Stimulated activated CD8-positive, alpha-beta memory T cell treated with anti-CD3 and anti-CD28 coated beads, Interleukin-7, amount 100 ng/mL, for 48 hours (primary cell): ENCODE measurements around the gene TTLL13.
"Not testable (repeated sequence)": the region's sequence is repeated elsewhere in the genome, so short reads cannot be mapped to it uniquely, and the experiment has no call there.

Experiments
- DNase-seq, 2 donors: peaks; one replicate each; pipeline ENCODE4 v3.0.0-alpha.2; 2020; ENCODE audit warnings: low read depth in 1 of 2; ENCODE audit errors: extremely low read depth in 1 of 2

The TTLL13 gene

DNA sequence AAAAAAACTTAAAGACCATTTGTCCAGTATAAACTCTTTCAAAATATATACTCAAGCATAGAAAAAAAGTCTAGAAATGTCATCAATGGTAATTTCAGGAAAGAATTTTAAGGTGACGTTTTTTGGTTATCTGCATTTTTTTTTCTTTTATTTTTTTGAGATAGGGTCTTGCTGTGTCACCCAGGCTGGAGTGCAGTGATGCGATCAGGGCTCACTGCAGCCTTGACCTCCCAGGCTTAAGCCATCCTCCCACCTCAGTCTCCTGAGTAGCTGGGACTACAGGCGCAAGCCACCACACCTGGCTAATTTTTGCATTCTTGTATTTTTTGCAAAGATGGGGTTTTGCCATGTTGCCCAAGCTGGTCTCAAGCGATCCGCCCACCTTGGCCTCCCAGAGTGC lies 31.4 kb downstream of the TTLL13 start:
- DNase-seq = not testable (repeated sequence)

DNA sequence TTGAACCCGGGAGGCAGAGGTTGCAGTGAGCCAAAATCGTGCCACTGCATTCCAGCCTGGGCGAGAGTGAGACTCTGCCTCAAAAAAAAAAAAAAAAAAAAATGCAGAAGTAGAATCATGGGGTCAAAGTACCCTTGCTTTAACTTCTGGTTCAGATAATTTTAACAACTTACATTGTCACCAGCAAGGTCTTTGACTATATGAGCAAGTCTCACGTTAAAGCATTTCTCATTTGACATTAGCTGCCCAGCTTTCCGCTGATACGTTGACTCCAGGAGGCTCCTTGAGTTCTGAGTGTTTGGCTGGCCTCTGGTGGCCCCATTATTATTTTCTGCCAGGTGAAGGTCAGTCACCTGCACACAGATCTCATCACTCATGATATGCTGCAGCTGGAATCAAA lies 32.3 kb downstream of the TTLL13 start:
- not testable (repeated sequence) for DNase-seq

DNA sequence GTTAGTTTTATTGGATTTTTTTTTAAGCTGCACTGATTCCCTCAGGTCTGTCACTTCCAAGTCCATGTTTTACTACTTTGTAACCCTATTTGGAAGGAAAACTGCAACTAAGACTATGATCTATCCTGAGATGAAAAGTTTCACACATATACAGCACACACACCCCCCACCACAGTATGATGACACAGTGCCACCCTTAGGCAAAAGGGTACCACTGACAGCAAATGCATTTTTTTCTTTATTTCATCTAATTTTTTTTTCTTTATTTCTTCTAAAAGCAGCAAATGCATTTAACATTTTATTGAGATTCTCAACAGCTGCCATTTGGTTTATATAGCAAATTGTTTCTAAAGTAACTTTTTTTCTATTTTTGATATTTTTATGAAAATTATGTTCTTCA lies 37.3 kb downstream of the TTLL13 start:
- no peak for DNase-seq

DNA sequence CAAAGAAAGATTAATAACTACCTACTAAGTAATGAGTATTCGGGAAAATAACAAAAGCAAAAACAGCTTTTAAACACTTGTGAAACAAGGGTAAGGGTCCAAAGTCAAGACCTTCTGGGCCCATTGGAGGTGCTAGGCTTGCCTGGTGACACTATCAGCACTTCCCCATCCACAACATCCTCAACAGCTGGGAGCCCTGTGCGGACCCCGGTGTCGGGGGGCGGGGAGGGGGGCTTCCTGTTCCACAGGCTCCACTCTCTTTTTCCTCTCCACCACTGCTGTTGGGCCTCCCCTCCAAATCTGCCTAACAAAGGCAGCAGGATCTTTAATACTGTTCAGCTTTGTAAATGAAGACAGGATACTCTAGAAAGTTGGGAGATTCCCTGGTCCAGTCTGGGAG lies 37.7 kb downstream of the TTLL13 start:
- no peak for DNase-seq

DNA sequence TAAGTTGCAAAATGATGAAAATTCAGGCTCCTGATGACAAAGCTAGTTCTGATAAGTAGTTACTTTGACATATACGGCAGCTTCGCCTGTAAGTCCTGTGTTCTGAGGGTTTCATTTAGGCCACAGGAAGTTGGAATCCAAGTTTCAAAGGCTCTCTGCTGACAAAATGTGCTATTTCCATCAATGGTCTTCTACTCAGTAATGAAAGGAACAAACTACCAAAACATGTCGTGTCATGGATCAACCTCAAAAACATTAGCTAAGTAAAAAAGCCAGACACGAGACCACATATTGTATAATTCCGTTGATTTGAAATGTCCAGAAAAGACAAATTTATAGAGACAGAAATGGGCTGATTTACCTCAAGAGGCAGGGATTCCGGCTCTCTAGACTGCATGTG lies 38.6 kb downstream of the TTLL13 start:
- no peak for DNase-seq

DNA sequence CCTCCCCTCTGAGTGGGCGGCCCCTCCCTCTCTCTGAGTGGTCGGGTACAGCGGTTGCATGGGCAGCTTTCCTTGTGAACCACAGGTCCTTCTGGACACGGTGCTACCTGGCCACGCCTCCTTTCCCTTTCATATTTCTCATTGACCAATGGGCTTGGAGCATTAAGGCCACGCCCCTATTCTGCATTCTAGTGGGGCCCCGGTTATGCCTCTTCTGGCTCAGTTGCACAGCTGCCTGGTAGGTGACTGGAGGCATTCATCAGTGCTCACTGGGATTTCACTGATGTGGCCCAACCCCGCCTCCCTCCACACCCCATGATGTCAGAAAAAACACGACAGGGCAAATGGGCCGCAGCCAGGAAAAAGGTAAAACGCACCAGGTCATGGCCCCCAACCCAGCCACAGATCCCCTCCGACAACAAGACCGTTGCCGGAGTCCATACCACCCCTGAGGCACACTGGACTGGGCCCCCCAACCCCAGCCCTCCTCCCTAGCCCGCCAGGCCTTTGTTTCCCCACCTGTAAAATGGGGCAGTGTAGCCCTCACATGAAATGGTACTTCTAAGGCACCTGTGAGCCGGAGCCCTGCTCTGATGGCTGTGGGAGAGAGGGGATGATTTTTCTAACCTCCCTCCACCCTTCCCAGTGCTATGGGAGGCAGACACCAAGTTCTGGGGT lies 42.5 kb downstream of the TTLL13 start:
- DNase-seq = no peak

DNA sequence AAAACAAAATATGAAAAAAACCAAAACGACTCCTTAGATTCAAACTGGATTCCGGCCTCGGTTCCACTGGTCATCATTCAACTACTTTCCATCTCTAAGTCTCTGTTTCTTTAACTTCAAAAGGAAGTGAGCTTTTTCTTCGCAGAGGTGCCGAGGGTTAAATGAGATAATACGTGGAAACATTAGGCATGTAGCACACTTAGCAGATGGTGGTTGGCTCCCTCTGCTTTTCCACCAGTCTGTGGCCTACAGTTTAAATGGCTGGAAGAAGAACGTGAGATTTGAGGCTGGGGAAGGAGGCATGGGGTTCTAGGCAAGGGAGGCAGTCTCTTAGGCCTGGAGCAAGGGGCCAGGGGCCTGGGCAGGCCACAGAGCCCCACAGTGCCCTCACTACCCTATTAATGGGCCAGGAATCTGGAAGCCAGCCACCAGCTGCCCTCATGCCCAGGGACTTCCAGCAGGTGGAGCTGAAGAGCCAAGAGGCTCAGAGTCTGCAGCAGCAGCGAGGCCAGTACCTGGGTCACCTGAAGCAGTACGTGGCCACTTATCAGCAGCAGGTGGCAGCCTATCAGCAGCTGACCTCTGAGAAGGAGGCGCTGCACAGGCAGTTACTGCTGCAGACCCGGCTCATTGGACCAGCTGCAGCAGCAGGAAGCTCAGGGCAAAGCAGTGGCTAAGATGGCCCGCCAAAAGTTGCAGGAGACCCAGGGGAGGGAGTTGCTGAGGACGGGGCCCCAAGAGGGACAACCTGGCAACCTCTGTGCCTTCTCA lies 43.9 kb downstream of the TTLL13 start:
- DNase-seq = peak; percentile 35 to 55

DNA sequence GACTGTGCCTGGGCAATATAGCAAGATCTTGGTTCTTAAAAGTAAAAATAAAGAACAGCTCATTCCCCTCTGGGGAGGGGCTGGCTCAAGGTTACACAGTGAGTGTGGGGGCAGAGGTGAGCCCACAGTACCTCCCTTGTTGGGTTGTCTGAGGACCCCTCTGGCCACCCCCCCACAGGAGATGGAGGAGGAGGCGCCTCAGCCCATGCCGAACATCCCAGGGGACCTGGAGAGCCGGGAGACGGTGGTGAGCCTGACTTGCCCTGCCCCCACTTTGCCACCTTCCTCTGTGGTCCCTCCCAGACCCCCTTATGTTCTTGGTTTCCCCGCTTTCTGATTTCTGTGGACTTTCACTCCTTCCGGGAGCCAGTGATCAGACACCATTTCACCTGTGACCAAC lies 44.8 kb downstream of the TTLL13 start:
- no peak for DNase-seq

DNA sequence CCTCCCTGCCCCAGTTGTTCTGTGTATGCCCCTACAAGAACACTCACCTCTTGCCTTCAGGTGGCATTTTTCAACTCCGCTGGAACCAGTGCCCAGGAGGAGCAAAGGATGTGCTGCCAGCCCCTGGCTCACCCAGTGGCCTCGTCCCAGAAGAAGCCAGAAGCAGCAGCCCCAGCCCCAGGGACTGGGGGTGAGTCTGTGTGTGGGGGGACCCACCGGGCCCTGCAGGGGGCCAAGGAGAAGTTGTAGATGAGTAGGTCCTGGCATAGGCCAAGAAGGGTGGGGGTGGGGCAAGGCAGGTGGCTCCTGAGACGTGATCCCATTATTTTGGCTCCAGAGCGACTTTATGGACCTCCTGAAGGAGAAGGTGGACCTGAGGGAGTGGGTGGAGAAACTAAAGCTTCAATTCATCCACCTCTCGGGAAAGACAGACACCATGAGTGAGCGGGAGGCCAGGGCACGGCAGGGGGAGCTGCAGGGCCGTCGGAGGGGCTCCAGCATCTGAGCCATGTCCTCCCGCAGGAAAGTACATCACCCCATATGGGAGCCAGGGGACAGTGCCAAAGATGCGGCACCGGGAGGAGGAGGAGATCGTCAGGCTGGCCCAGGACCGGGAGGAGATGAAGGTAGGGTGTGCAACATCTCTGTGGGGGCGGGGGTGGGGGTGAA lies 45.4 kb downstream of the TTLL13 start:
- DNase-seq = no peak

DNA sequence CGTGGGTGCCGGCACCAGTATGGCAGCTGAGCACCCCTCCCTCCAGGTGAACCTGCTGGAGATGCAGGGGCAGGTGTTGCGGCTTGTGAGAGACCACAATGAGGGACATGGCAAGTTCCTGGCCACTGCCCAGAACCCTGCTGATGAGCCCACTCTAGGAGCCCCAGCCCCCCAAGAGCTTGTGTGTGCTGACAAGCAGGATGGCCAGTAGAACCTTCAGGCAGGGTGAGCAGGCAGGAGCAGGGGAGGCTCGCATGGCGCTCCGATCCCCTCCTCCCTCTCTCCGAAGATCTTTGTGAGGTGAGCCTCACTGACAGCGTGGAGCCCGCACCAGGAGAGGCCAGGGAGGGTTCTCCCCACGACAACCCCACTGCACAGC lies 45.9 kb downstream of the TTLL13 start:
- no peak for DNase-seq

DNA sequence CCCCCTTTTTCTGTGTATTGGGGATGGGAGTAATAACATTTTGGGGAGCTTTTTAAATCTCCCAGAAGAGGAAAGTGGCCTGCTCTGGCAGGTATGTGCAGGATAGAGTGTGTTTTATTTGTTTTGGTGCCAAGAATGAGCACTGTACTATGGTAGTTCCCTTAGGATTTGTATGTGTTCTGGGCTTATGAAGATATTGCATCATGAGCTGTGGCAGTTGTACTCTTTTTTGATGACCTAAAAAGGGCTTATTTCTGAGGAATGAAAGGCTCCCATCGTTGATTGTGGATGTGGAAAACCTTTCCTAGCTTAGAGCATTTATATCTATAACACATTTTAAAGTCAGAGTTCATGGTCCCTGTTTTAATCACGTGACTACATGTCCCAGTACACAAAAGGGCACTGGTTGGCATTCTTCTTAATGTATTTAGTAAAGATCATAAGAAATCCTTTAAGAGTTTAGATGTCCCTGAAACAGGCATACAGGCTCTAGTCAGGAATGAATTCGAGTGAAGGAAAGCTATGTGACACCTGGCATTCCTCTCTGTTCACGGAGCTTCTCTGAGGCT lies 47.0 kb downstream of the TTLL13 start:
- not testable (repeated sequence) for DNase-seq

DNA sequence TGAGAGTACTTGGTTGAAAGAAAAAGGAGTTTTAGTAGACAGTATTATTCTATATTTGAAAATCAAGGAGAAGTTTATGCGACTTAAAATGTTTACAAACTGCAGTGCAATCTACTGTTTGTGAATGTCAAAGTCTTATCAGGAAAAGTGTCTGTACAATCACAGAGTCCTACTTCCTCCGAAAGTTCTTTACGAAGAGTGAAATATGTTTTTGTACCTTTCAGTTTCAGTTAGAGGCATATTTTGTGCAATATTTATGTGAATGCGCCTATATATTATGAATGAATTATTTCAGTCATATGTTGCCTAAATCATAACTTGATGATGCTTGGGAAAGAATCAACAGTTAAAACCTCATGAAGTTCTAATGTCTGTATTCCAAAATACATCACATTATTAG lies 47.7 kb downstream of the TTLL13 start:
- DNase-seq = no peak

DNA sequence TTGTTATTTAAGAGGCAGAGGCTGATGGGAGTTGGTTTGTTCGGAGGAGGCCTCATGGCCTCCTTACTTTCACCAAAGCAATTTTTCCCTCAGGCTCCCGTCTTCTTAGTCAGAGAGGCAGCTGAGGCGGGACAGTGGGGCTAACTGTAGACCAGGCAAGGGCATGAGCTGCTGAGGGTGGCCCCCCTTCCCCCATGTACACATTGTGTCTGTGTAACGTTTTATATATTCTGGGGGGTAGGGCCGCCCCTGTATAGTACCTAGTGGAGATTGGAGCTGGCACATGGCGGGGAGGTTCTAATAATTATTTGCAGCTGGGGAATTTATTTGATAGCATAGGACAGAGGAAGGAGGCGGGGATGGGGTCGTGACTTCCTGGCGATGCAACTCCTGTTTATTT lies 51.2 kb downstream of the TTLL13 start:
- DNase-seq = no peak

DNA sequence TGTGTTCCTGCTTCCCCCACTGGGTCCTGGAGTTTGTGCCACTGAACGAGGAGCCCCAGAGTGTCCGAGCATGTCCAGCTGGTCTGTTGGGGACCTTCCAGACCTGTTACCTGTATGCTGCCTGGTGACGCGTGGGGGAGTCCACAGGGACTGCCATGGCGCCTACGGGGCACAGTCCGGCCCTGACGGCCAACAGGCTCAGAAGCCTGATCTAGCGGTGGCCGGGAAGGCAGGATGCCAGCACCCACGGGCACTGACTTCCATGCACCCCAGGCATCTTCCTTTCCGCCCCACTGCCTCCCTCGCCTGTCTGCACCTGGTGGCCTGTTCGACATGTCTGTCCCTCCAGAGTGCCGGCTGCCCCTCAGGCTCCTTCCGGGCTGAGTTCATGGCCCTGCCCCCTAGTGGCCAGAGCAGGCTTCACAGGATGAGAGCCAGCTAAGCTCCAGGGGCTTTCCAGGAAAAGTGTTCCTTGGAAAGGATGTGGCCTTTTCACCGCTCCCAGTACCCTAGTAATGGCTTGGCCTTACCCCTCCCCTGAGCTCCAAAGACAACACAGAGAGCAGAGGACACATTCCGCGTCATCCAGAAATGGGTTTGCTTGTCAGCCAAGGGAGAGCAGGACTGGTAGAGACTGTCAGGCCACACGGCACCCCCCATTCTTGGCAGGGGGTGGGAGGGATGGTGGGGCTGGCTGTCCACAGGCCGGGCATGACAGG lies 51.8 kb downstream of the TTLL13 start:
- peak in 1 of 2 donors; percentile 60 for DNase-seq

DNA sequence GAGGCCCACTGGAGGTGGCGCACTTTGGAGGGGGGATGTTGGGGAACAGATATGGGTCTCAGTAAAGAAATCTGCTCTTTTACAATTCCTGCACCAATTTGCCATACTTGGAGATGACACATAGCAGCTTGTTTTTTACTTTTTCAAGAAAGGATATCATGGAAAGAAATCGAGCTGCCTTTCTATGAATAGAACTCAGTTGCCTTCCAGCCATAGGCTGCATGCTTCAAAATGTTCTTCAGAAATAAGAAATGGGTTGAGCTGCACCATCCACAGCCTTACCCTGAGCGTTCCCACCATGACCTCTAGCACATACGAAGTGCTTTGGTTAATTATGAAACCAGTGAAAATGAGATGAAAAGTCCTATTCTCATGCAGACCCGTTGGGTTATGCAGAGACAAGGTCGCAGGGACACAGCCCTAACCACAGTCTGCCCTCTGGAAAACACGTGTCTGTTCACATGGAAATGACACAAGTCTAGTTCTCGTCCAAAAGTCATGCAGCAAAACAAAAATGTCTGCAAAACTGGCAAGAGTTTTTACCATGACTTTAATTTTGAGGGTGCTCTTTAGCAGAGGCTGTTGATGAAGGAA lies 52.4 kb downstream of the TTLL13 start:
- DNase-seq = no peak

DNA sequence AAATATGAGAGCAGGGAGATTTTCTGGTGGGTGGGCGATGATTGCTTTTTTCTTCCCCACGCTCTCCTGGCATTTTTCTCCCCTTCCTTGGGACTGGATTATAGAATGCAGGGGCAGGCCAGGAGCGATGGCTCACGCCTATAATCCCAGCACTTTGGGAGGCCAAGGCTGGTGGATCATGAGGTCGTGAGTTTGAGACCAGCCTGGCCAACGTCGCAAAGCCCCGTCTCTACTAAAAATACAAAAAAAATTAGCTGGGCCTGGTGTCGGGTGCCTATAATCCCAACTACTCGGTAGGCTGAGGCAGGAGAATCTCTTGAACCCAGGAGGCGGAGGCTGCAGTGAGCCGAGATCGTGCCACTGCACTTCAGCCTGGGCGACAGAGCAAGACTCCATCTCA lies 56.0 kb downstream of the TTLL13 start:
- not testable (repeated sequence) for DNase-seq

DNA sequence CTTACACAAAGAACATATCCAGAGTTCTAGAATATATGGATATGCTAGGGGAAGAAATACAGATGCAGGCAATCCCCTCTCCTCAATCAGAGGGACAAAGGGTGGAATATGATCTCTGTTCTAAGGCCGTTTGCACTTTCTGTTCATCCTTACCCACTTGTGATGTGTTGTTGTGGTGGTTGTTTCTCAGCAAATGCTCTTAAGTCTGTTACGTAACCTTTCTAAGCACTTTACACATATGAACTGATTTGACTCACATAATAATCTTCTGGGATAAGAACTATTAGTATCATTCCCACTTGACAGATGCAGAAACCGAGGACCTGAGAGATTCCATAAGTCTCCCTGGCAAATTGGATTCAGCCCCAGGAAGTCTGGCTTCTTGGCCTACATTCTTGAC lies 56.6 kb downstream of the TTLL13 start:
- DNase-seq = no peak

DNA sequence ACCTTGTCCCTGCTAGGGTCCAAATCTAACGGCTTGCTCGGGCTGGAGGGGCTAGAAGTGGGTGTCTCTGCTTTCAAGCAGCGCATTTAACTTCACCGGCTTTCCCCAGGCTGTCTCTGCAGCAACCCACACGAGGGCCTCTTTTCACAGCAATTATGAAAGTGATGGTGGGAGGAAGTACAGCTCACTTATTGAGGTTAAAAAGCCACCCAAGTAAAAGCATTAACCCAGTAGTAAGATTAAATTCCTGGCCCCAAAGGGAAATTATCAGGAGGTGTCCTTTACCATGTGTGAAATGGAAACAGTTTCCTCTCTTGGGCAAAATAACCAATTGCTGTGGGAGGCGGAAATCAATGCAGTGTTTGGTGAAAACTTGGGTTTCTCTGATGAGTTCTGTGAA lies 57.2 kb downstream of the TTLL13 start:
- DNase-seq = peak in 1 of 2 donors; percentile 36

DNA sequence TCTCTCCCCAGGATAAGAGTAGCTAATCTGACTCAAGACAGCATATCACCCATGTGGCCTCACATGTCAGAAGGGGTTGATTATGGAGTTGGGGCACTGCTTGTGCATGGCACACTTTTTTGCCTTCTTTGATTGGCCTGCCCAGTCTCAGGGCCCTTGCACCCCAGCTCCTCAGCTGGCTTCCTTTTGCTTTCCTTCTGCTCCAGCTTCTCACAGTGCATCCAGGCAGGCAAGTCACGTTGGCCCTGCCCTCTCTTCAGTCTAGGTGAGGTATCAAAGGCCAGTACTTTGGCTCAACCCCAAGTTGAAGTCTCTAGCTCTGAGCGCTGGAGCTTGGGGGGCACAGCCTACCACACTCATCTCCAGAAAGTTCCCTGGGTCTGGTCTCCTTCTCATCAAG lies 58.3 kb downstream of the TTLL13 start:
- no peak for DNase-seq

DNA sequence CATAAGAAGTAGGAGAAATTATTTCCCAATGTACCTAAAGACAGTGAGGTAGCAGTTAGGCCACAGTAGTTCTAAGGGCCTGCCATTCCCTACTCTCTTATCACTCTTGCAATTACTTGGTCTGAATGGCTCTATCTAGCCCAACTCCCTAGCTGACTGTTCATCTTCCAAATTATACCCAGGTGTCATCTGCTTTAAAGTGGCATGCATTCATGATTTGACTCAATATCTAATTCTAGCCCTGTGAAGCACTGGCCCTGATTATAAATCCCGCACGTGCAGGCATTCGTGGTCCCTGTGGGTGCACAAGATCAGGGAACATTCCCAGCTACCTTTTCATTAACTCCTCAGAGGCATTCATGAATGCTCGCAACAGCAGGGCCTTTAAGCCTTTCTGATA lies 59.7 kb downstream of the TTLL13 start:
- DNase-seq = no peak
